SU-DHL-6 (cell line): ENCODE results near the gene ZNF584.
"Not testable (repeated sequence)": the region's sequence is repeated elsewhere in the genome, so short reads cannot be mapped to it uniquely, and the experiment has no call there.

ENCODE experiments used
- CTCF ChIP-seq: fragments of 200-600 bp; sonication (generic); IDR thresholded peaks from one replicate; pipeline ENCODE4 v1.5.1; 2017; ENCODE audit warnings: antibody characterized with exemption, mild to moderate bottlenecking, low read length, moderate library complexity; ENCODE audit not compliant: insufficient read depth, poor library complexity, severe bottlenecking
- EZH2phosphoT487 ChIP-seq: fragments of 200-600 bp; sonication (generic), shearing (Covaris generic); conservative IDR thresholded peaks from 2 replicates; pipeline ENCODE4 v1.6.1; 2018; ENCODE audit warnings: mild to moderate bottlenecking, antibody characterized with exemption, low read length, moderate library complexity, mixed read lengths

- not testable (repeated sequence) for TF ChIP-seq CTCF, EZH2phosphoT487
Observed at GRCh38 chr19:58376724-58377123, 31.7 kb upstream of the ZNF584 start.
